ENCODE data around the gene FAM151A. TPM values are rescaled to one million over a fixed set of nuclear protein-coding genes. Genes with fewer than 3 reads are reported as not detected.

FAM151A gene
- under 1 TPM in 2 of 9 donors, not detected in 7; 0.11 to 0.85 TPM for total RNA-seq
- polyA plus RNA-seq, result under 1 TPM in 2 of 3 donors, not detected in 1; 0.16 to 0.24 TPM
- long read RNA-seq, donor 1, result 0 reads
- long read RNA-seq, donor 2, result 0 reads
- long read RNA-seq, donor 3, result 0 reads
- long read RNA-seq, donor 4, result 0 reads
- long read RNA-seq, donor 5, result 0 reads
- long read RNA-seq, donor 6, result 0 reads
- long read RNA-seq, donor 7, result 0 reads
- long read RNA-seq, donor 8, partial matches to known transcripts, result 0 of 1 reads
- long read RNA-seq, donor 8, other reads (novel, unspliced or antisense), result 0 of 1 reads
- long read RNA-seq, donor 9, result 0 reads
- long read RNA-seq, donor 10, result 0 reads

DNA sequence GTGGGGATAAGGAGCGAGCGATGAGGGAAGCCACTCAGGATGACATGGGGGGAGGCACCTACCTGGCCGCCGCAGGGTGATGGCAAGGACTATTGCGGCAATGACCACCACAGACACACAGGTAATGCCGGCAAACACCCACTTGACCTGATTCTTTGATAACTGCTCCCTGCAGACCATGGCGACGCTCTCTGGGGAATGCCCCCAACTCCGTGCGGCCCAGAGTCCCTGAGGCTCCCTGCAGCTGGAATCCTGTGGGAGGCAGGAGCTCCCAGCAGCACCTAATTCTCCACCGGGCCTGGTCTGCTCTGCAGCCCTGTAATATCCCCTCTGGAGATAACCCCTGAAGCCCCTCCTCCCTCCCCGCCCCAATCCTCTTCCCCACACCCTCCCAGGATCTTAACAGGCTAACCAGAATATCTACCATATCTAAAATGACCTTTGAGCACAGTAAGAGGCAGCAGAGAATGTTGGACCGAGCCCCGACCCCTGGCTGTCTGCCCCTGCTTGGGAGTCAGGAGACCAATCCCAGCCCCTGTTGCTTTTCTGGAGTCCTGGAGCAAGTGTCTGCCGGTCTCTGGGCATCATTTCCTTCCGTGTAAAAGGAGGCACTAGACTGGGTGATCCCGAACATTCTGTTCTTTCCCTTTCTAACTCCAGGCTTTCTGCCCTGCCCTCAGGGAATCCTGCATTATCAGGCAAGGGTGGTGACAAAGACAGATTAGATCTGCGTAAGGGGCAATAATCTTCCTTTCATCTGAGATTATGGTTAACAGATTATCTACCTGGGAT lies at the start of gene FAM151A:
FAM151A (minus strand) TSS at position 310 of the 792 bp plus-strand sequence; CDS start at position 180, 130 bp downstream.
- intact Hi-C loops (cut with DNase I), result no loop called here
- DNase-seq, result no peak
- Histone ChIP-seq H3K27me3 (no peaks in the 10 kb centered on the region), H3K9me3 (replicated peaks in 1 of 3) (no peaks in the 10 kb centered on the region), H3K4me3 (no peak within 1 kb of the TSS), H3K4me1 (replicated peaks in 1 of 2) (no peaks in the 10 kb centered on the region), H3K27ac (no peak within 1 kb of the TSS), H3K36me3 (replicated peaks in 1 of 2) (no peaks in the 10 kb centered on the region)
- 71 to 79% (median 78%) methylated on average over 13 to 18 of the region's 18 CpGs for WGBS, 4 donors
- TF ChIP-seq CTCF (IDR thresholded peaks at IDR 0.05), result no peak
- no peak for TF ChIP-seq POLR2A (IDR thresholded peaks at IDR 0.05)

DNA sequence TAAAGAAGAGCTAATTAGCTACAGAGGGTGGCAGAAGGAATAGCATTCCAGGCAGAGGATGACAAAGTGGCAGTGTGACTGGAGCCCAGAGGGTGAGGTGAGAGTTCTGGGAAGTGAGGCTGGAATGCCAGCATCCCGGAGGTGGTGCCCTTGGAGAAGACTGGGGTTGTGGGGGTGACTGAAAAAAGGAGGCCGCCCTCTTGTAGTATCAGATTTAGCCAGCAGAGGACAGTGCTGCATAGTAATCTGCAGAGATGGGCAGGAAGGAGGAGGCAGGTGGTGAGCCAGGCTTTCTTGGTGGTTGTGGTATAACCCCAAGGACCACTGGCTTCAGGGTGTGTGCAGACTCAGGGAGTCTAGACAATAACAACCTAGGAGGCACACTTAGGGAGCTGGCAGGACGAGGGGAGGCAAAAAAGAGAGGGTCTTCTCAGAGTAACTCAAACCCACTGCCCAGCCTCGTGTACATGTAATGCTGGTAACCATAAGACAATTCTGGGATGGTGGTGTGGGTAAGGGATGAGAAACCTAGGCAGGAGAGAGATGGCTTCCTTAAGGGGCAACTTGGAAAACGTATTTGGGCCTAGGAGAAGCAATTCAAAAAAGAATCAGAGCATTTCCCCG lies 48.8 kb upstream of the FAM151A start:
- no peaks in the 10 kb centered on the region for H3K4me1 ChIP-seq (replicated peaks in 1 of 2)
- TF ChIP-seq POLR2A (IDR thresholded peaks at IDR 0.05) (no peak), CTCF (IDR thresholded peaks at IDR 0.05) (peak; percentile 69 to 98 (median 92))
- intact Hi-C loops (cut with DNase I), result loop anchor here (2.0 to 5.0 kb wide), 2 partner anchors 135 kb away; a partner anchor contains a TSS
- no peak overlapping the region for H3K4me3 ChIP-seq
- peak; percentile 55 to 81 (median 64) for DNase-seq
- H3K27ac ChIP-seq, result no peak overlapping the region
- H3K27me3 ChIP-seq, result no peaks in the 10 kb centered on the region
- H3K9me3 ChIP-seq (replicated peaks in 1 of 3), result no peaks in the 10 kb centered on the region
- no peaks in the 10 kb centered on the region for H3K36me3 ChIP-seq (replicated peaks in 1 of 2)
- 44 to 55% (median 50%) methylated on average over 6 of the region's 6 CpGs for WGBS, 4 donors

DNA sequence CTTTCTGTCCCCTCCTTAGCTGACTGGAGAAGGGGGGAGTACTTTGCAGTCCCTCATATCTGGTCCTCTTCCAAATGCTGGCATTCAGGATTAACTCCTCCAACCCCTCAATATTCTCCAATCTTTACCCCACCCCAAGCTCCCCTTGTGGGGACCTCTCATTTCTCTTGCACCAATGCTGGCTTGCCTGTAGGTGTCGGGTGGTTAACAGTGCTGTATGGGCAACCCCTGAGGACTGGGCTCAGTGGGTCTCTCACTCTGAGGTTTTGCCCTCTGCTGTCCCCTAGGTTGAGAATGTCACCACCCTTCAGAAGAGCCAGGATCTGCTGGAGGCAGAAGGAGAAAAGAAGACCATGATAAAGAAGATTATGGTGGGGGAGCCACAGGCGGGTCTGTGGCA lies 45.2 kb upstream of the FAM151A start:
- intact Hi-C loops (cut with DNase I), result no loop called here
- no peaks in the 10 kb centered on the region for H3K9me3 ChIP-seq (replicated peaks in 1 of 3)
- H3K36me3 ChIP-seq (replicated peaks in 1 of 2), result no peaks in the 10 kb centered on the region
- no peaks in the 10 kb centered on the region for H3K27me3 ChIP-seq
- DNase-seq, result no peak
- no peak for TF ChIP-seq POLR2A (IDR thresholded peaks at IDR 0.05)
- TF ChIP-seq CTCF (IDR thresholded peaks at IDR 0.05), result no peak
- no peak overlapping the region for H3K4me3 ChIP-seq
- no peak overlapping the region for H3K27ac ChIP-seq
- WGBS, 4 donors, result 77 to 94% (median 82%) methylated on average over 2 of the region's 2 CpGs
- no peaks in the 10 kb centered on the region for H3K4me1 ChIP-seq (replicated peaks in 1 of 2)

GRCh38 chr1:54667797-54668196 lies 44.5 kb upstream of the FAM151A start:
- H3K4me1 ChIP-seq (replicated peaks in 1 of 2), result no peaks in the 10 kb centered on the region
- no peaks in the 10 kb centered on the region for H3K9me3 ChIP-seq (replicated peaks in 1 of 3)
- TF ChIP-seq POLR2A (IDR thresholded peaks at IDR 0.05), result no peak
- no peaks in the 10 kb centered on the region for H3K36me3 ChIP-seq (replicated peaks in 1 of 2)
- WGBS, 4 donors, result 79 to 100% (median 83%) methylated on average over 2 of the region's 2 CpGs
- H3K27me3 ChIP-seq, result no peaks in the 10 kb centered on the region
- no peak for DNase-seq
- intact Hi-C loops (cut with DNase I), result no loop called here
- H3K27ac ChIP-seq, result no peak overlapping the region
- no peak overlapping the region for H3K4me3 ChIP-seq

Measured in adrenal gland (tissue), 19 donors.